SKM-1 (cell line): ENCODE data around the gene ZNF177.
"Not testable (repeated sequence)": the region's sequence is repeated elsewhere in the genome, so short reads cannot be mapped to it uniquely, and the experiment has no call there.

Experiments used
- DNase-seq: peaks from one replicate; lab custom pipeline; 2025; ENCODE audit not compliant: unreplicated experiment; lab: John Stamatoyannopoulos, UW

The ZNF177 gene

DNA sequence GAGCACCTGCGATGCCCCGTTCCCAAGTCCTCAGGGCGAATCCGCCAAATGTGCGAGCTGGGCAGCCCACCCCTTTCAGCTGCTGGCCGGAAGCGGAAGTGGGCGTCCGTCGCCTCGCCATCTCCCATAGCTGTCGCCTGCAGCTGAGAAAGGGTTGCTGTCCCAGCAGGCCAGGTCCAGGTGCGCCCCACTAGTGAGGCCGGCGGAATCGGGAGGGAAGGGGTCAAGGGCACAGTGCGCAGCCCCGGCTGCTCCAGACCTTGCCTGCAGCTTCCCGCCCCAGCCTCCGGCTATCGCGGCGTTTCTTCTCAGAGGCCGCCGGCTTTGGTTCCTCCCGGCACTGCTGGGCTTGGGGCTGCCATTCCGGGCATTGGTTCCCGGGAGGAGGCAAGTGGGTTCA, at the start of gene ZNF177:
TSS of gene ZNF177 (plus strand) at position 109 of the 400 bp plus-strand sequence. CDS start 15,299 bp downstream, outside the sequence.
- DNase-seq: no peak

DNA sequence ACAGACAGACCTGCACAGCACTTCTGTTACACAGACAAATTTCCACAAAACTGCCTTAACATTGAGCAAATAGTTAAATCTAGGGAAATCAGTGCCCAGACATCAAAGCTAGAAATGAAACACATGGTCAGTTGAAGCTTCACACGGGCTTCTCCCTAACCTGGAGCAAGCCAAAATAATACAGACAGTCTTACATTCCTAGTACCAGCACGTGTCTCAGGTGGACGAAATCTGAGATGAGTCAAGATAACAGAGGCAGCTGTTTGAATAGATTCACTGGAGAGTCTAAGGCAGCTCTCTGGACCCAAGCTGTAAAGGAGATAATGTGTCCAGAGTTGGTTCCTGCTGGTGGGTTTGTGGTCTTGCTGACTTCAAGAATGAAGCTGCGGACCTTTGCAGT, 49.1 kb upstream of the ZNF177 start:
- no peak for DNase-seq

- no peak for DNase-seq
These were observed 41.5 kb upstream of the ZNF177 start for GRCh38 chr19:9321338-9321737.

DNA sequence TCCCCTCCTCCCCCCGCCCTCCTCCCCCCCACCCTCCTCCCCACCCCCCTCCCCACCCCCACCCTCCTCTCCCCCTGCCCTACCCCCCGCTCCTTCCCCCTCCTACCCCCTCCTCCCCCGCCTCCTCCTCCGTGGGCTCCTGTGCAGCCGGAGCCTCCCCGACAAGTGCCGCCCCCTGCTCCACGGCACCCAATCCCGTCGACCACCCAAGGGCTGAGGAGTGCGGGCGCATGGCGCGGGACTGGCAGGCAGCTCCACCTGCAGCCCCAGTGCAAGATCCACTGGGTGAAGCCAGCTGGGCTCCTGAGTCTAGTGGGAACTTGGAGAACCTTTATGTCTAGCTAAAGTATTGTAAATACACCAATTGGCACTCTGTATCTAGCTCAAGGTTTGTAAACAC, 41.1 kb upstream of the ZNF177 start:
- not testable (repeated sequence) for DNase-seq

- DNase-seq: not testable (repeated sequence)
These were observed 40.6 kb upstream of the ZNF177 start for GRCh38 chr19:9322201-9322600.

- DNase-seq: peak; percentile 63
These were observed 39.3 kb upstream of the ZNF177 start for GRCh38 chr19:9323557-9323918.

GRCh38 chr19:9323919-9324583, 38.8 kb upstream of the ZNF177 start, which contains the start of gene ZNF559:
TSS of gene ZNF559 (plus strand) at chr19:9324179. CDS start at chr19:9338550, 14,371 bp downstream.
- peak; percentile 95 for DNase-seq

DNA sequence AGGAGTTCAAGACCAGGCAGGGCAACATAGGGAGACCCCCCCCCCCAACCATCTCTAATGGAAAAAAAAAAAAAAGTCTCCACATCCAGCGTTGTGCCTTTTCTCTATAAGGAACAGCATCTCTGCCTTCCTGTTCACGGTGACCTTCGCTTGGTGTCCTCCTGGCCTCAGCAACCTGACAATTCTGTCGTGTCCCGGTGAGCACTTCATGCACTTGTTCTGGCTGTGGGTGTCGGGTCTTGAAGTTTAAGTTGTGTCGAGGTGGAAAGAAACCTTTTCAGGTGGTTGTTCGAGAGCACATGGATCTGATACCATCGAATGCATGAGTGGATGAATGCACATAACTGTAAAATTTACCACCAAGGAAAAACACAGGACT, 38.2 kb upstream of the ZNF177 start:
- DNase-seq: no peak

DNA sequence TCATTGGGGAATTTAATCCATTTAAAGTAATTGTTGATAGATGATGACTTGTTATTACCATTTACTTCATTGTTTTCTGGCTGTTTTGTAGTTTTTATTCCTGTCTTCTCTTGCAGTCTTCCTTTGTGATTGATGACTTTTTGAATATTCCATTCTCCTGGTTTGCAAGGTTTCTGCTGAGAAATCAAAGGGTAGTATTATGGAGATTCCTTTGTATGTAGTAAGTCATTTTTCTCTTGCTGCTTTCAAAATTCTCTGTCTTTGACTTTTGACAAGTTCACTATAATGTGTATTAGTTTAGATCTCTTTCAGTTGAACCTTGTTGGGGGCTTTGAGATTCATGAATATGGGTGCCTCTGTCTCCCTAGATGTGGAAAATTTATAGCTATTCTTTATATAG, 32.8 kb upstream of the ZNF177 start:
- no peak for DNase-seq

DNA sequence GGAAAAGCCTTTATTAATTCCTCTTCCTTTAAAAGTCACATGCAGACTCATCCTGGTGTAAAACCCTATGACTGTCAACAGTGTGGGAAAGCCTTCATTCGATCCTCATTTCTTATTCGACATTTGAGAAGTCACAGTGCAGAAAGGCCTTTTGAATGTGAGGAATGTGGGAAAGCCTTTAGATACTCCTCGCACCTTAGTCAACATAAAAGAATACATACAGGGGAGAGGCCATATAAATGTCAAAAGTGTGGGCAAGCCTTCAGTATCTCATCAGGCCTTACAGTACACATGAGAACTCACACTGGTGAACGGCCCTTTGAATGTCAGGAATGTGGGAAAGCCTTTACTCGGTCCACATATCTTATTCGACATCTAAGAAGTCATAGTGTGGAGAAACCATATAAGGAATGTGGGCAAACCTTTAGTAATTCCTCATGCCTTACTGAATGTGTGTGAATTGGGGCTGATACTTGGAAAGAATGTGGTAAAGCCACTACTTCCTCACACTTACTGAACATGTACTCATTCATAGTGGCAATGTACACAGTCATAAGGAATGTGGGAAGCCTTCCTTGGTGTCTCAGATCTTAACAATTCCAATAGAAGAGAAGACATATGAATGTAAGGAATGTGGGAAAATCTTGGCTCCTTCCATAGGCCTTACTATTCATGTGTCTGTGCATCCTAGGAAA, 20.1 kb upstream of the ZNF177 start:
- no peak for DNase-seq

- no peak for DNase-seq
These were observed 17.8 kb upstream of the ZNF177 start for GRCh38 chr19:9345005-9345404.

DNA sequence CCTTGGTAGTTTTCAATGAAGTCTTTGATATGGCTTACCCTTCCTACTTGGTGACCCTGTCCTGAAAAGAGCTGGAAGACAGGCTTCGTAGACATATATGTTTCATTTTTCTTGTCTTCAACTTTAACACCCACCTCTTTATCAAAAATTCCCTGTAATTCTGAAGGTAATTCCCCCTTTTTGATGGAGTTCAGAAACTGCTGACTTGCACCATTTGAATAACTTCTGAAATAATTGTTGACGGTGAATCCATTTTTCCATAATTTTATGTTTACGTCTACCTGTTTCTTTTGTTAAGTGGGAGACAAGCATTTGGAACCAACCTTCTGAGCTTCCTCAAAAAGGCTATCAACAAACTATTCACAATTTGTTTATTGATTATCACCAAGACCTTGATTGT, 14.6 kb upstream of the ZNF177 start:
- DNase-seq: no peak

DNA sequence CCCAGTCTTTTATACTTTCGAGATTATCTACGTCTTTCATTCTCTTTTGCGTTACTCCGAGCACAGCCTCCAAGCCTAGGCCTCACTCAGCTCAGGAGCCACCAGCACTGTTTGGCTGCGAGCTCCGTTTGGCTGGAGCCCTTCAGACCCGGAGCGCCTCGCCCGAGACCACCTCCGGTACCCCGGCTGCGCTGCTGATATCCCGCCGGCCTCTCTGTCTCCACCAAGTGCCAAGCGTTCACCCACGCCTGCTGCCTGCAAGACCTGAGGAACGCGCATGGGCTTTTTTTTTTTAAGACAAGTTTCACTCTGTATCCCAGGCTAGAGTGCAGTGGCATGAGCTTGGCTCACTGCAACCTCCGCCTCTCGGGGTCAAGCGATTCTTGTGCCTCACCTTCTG, 14.1 kb upstream of the ZNF177 start:
- no peak for DNase-seq

DNA sequence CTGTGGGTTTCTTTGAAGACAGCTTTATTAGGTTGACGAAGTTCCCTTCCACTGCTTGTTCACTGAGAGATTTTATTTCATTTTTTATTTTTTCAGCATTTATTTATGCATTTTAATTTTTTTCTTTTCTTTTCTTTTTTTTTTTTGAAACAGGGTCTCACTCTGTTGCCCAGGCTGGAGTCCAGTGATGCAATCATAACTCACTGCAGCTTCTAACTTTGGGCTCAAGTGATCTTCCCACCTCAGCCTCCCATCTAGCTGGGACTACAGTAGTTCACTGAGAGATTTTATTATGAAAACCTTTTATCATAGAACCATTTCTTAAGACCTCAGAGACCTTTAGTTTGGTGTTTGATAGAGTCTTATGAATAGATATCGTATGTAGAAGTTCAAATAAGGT, 10.3 kb upstream of the ZNF177 start:
- DNase-seq: no peak

DNA sequence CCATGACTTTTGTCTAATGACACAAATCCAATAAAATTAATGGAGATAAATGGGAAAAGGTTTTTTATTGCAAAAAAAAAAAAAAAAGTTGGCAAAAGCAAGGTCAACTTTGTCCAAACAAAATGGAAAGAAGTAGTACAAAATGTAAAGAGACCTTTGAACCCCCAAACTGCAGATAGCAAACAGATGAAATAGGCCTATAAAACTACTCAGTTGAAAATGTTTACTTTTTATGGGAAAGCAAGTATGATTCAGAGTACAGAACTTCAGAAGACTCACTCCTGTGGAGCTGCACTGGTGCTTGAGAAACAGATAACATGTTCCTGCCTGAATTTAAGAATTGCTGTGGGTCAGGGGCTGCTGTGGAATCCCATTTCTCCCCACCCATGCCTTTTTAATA, 9.8 kb upstream of the ZNF177 start:
- DNase-seq: no peak

- DNase-seq: no peak
These were observed 8.2 kb upstream of the ZNF177 start for GRCh38 chr19:9354651-9355050.

DNA sequence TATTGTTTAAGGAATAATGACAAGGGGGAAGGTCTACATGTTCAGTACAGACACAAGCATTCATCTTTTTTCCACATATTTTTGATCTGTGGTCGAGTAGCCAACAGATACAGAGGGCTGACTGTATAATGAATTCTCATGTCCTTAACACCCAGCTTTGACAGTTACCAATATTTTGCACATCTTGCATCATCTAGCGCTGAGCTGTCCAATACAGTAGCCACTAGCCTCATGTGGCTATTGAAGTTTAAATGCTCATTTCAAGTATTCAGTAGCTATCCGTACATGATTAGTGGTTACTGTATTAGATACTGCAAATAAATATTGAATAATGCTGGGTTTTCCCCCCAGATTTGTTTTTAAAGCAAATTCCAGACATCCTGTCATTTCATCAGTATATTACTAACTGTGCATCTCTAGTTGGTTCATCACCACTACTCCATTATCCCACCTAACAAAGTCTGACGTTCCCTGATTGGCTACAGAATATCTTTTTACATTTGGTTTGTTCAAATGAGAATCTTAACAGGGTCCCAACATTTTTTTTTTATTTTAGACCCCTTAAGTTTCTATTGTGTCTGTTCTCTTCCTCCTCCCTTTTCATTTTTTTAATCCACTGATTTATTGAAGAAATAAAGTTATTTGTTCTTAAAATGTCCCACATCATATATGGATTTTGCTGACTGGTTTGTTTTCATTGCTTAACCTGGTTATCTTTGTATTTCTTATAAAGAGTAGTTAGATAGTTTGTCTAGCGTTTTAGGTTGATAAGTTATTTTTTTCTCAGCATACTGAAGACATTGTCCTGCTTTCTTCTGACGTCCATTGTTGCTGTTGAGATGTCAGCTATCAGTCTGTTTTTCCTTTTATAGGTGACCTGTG, 8.2 kb downstream of the ZNF177 start:
- DNase-seq: no peak

- DNase-seq: no peak
These were observed 18.6 kb downstream of the ZNF177 start for GRCh38 chr19:9381361-9381785.

- DNase-seq: peak; percentile 14
These were observed 44.1 kb downstream of the ZNF177 start for GRCh38 chr19:9406798-9407352.

- DNase-seq: no peak
These were observed 45.0 kb downstream of the ZNF177 start for GRCh38 chr19:9407827-9408226.

- DNase-seq: no peak
These were observed 50.6 kb downstream of the ZNF177 start for GRCh38 chr19:9413240-9413954.
